Measurements from ENCODE around the gene PRPH.

Gene PRPH

DNA sequence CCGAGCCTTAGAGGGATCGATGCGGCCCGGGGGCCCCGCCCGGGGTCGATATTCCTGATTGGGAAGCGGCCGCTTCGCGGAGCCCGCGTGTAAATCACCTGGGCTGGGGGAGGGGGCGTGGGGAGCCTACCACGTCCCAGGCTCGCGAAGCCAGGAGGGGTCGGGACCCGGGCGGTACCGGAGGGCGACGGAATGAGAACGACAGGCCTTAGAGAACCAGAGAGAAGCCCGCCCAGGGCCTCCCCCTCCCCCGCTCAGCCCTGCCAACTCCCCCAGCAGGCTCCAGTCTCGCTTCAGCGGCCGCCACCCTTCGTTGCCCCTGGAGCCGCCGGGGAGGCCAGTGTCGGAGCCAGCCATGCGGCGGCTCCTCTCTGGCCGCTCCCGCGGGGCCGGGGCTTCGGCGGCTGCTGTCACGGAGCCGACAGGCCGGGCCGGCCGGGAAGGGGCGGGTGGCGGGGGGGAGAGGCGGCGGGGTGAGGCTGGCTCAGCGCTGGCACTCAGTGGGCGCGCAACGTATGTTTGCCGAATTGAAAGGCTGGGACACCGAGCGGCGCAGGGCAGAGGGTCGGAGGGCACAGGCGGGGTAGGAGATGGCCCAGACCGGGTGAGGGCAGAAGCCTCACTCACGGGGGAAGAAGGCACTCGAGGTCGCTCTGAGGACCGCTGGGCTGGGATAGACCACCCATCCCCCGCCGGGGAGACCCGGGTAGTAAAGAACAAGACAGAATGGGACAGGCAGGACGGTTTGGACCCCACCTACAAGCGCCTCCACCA is 50.3 kb downstream of the PRPH start:
- in situ Hi-C loops (cut with HindIII; ENCODE audit: low sequenced_read_pairs) = no loop called here

DNA sequence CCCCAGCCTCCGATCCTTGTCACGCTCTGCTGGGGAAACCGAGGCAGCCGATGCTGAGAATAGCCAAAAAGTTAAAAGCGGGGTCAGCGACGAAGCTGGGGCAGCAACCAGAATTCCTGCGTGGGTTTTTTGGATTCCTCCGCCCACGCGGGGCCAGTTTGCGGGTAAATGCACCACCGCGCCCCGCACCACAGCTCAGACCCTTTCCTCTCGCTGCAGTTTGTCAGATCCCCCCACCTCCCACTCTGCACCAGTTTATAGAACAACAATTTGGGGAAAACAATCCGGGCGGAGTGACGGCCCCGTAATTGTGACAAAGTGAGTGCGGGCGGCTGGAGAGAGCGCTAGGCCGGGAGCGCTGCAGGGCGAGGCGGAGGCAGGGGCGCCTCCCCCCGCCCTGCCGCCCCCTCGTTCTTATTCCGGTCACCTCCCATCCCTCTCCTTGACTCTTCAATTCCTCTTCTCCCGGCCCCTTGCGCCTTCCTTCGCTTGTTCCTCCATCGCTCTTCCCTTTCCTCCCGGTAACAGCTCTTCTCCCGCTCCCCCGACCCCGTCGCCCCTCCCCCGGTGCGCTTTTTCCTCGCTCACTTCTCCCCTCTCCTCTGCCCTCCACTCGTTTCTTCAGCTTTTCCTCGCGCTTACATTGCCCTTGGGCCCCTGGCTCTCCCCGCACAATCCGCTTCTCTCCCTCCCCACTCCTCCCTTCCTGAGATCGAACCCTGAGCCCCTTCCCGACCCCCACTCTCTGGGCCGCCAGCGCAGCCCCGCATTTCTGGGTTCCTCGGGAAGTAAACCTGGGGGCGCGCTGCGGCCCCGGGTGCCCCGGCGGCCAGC is 51.1 kb downstream of the PRPH start:
- in situ Hi-C loops (cut with HindIII; ENCODE audit: low sequenced_read_pairs) = no loop called here

GRCh38 chr12:49346659-49347310 is 51.8 kb downstream of the PRPH start, which contains the start of gene DNAJC22:
TSS of gene DNAJC22 (plus strand) at chr12:49346888. CDS start at chr12:49348873, 1,985 bp downstream.
- in situ Hi-C loops (cut with HindIII; ENCODE audit: low sequenced_read_pairs) = no loop called here

- in situ Hi-C loops (cut with HindIII; ENCODE audit: low sequenced_read_pairs) = no loop called here
Observed at GRCh38 chr12:49347311-49348193, 52.6 kb downstream of the PRPH start.
